Measurements from ENCODE around the gene SLC49A3.

- no peak for TF ChIP-seq ESRRA (CRISPR knock-in tag; IDR thresholded peaks at IDR 0.05; ENCODE audit: low read depth)
- no peak for TF ChIP-seq ZNF567 (CRISPR knock-in tag; IDR thresholded peaks at IDR 0.05; ENCODE audit: borderline replicate concordance)
- TF ChIP-seq ZNF333 (CRISPR knock-in tag; IDR thresholded peaks at IDR 0.05; ENCODE audit: borderline replicate concordance), result no peak
- TF ChIP-seq CAMTA2 (CRISPR knock-in tag; IDR thresholded peaks at IDR 0.05; ENCODE audit: borderline replicate concordance), result no peak
- TF ChIP-seq SALL2 (CRISPR knock-in tag; IDR thresholded peaks at IDR 0.05), result no peak
- no peak for TF ChIP-seq ZNF512 (CRISPR knock-in tag; IDR thresholded peaks at IDR 0.05)
- TF ChIP-seq EZH2 (conservative IDR thresholded peaks at IDR 0.05; ENCODE audit: low read depth, low read length), result no peak
- TF ChIP-seq MTA3 (CRISPR knock-in tag; IDR thresholded peaks at IDR 0.05), result no peak
- TF ChIP-seq ZNF609 (CRISPR knock-in tag; IDR thresholded peaks at IDR 0.05; ENCODE audit: borderline replicate concordance), result no peak
- TF ChIP-seq FOXK2 (IDR thresholded peaks at IDR 0.05), result no peak
- TF ChIP-seq SMARCC2 (IDR thresholded peaks at IDR 0.05), result no peak
- TF ChIP-seq SNAPC2 (CRISPR knock-in tag; IDR thresholded peaks at IDR 0.05), result no peak
- no peak for TF ChIP-seq ZNF556 (CRISPR knock-in tag; IDR thresholded peaks at IDR 0.05; ENCODE audit: borderline replicate concordance)
These were observed 7.9 kb downstream of the SLC49A3 start for GRCh38 chr4:680928-681645.
